Peyer's patch (tissue), 4 donors: Measurements from ENCODE around the gene CDH23.

Source experiments
- CTCF ChIP-seq, 6 experiments: fragments of 450-650 bp in 4 of 6; fragments of 200-600 bp in 2 of 6; sonication (generic) in 1 of 6; IDR thresholded peaks; one replicate each; pipeline ENCODE4 v1.5.1; 2017 to 2019; ENCODE audit warnings: antibody characterized with exemption in 6 of 6, mild to moderate bottlenecking in 3 of 6, moderate library complexity in 1 of 6
- POLR2A ChIP-seq, 2 donors: fragments of 450-650 bp; IDR thresholded peaks; one replicate each; pipeline ENCODE4 v1.5.1; 2017; ENCODE audit warnings: antibody characterized with exemption in 2 of 2, mild to moderate bottlenecking in 2 of 2, moderate library complexity in 2 of 2

- TF ChIP-seq POLR2A (IDR thresholded peaks at IDR 0.05) (no peak), CTCF (IDR thresholded peaks at IDR 0.05) (no peak)
Measured at GRCh38 chr10:71553432-71553831, 156.7 kb downstream of the CDH23 start.
